Activated naive CD4-positive, alpha-beta T cell treated with anti-CD3 and anti-CD28 coated beads, Interleukin-2, amount 10 ng/mL, durations not matched to agents 7 days and 5 days (primary cell): ENCODE data around the gene ADIPOR2.

Experiments used
- CTCF ChIA-PET: fragments of 350-600 bp; sonication (Branson Sonifier 250); formaldehyde crosslinking; loops from one replicate; lab custom pipeline; 2021; ENCODE audit warnings: antibody characterized with exemption; lab: Charles Lee
- DNase-seq: peaks from one replicate; pipeline ENCODE4 v3.0.0-alpha.2; 2020
- H3K27ac Mint-ChIP-seq: one replicate; pipeline ENCODE4 v1.8.0; 2021; ENCODE audit warnings: mild to moderate bottlenecking, moderate library complexity, mixed read lengths
- H3K27me3 Mint-ChIP-seq: one replicate; pipeline ENCODE4 v1.8.0; 2021; ENCODE audit warnings: mild to moderate bottlenecking, mixed read lengths
- H3K36me3 Mint-ChIP-seq: one replicate; pipeline ENCODE4 v1.8.0; 2021; ENCODE audit warnings: mixed read lengths
- H3K4me1 Mint-ChIP-seq: one replicate; pipeline ENCODE4 v1.8.0; 2021; ENCODE audit warnings: mixed read lengths
- H3K4me3 Mint-ChIP-seq: one replicate; pipeline ENCODE4 v1.8.0; 2021; ENCODE audit warnings: mild to moderate bottlenecking, moderate library complexity, mixed read lengths
- H3K9me3 Mint-ChIP-seq: one replicate; pipeline ENCODE4 v1.8.0; 2021; ENCODE audit warnings: mixed read lengths

Gene ADIPOR2

GRCh38 chr12:1800401-1801302 is 109.8 kb downstream of the ADIPOR2 start:
- no peak for DNase-seq
- CTCF ChIA-PET, result interaction anchor here (1.5 to 5.0 kb wide), 3 partner anchors 10 to 139 kb away, joined by 3 to 28 read pairs (median 6); no protein-coding TSS in a partner anchor
- Mint-ChIP-seq H3K4me3 (no peak overlapping the region), H3K27me3 (peaks cover 15% of the 10 kb centered on the region), H3K4me1 (peaks cover 12% of the 10 kb centered on the region), H3K9me3 (peaks cover 2% of the 10 kb centered on the region), H3K27ac (no peak overlapping the region), H3K36me3 (peaks cover 1% of the 10 kb centered on the region)

GRCh38 chr12:1801303-1801975 is 110.6 kb downstream of the ADIPOR2 start:
- Mint-ChIP-seq H3K4me3 (no peak overlapping the region), H3K36me3 (peaks cover 1% of the 10 kb centered on the region), H3K9me3 (peaks cover 2% of the 10 kb centered on the region), H3K27ac (no peak overlapping the region), H3K27me3 (peaks cover 15% of the 10 kb centered on the region), H3K4me1 (peaks cover 9% of the 10 kb centered on the region)
- no peak for DNase-seq
- CTCF ChIA-PET, result interaction anchor here (2.0 to 5.0 kb wide), 2 partner anchors 11 to 138 kb away, joined by 6 to 28 read pairs; no protein-coding TSS in a partner anchor

GRCh38 chr12:1803736-1804135 is 112.9 kb downstream of the ADIPOR2 start:
- CTCF ChIA-PET, result interaction anchor here (0.8 to 2.6 kb wide), 2 partner anchors 127 to 136 kb away, joined by 3 to 7 read pairs; no protein-coding TSS in a partner anchor
- peak; percentile 16 for DNase-seq
- H3K36me3 Mint-ChIP-seq, result peaks cover 1% of the 10 kb centered on the region
- H3K4me3 Mint-ChIP-seq, result no peak overlapping the region
- H3K9me3 Mint-ChIP-seq, result peaks cover 2% of the 10 kb centered on the region
- H3K4me1 Mint-ChIP-seq, result peaks cover 7% of the 10 kb centered on the region
- peaks cover 8% of the 10 kb centered on the region for H3K27me3 Mint-ChIP-seq
- H3K27ac Mint-ChIP-seq, result no peak overlapping the region

GRCh38 chr12:1804545-1805332 is 113.9 kb downstream of the ADIPOR2 start:
- peaks cover 7% of the 10 kb centered on the region for H3K4me1 Mint-ChIP-seq
- H3K27me3 Mint-ChIP-seq, result peaks cover 5% of the 10 kb centered on the region
- H3K27ac Mint-ChIP-seq, result peak overlapping the region; percentile 75
- H3K9me3 Mint-ChIP-seq, result peaks cover 2% of the 10 kb centered on the region
- peaks cover 1% of the 10 kb centered on the region for H3K36me3 Mint-ChIP-seq
- CTCF ChIA-PET, result interaction anchor here (0.8 to 2.6 kb wide), 2 partner anchors 126 to 135 kb away, joined by 3 to 7 read pairs; no protein-coding TSS in a partner anchor
- peak; percentile 93 for DNase-seq
- no peak overlapping the region for H3K4me3 Mint-ChIP-seq

- Mint-ChIP-seq H3K4me1 (peaks cover 7% of the 10 kb centered on the region), H3K9me3 (peaks cover 2% of the 10 kb centered on the region), H3K27ac (no peak overlapping the region), H3K27me3 (no peaks in the 10 kb centered on the region), H3K4me3 (no peak overlapping the region), H3K36me3 (peaks cover 1% of the 10 kb centered on the region)
- no peak for DNase-seq
- CTCF ChIA-PET, result interaction anchor here (0.8 to 2.6 kb wide), 2 partner anchors 134 kb away, joined by 5 to 7 read pairs; no protein-coding TSS in a partner anchor
These were observed 114.7 kb downstream of the ADIPOR2 start for GRCh38 chr12:1805441-1806081.

- Mint-ChIP-seq H3K4me1 (peaks cover 7% of the 10 kb centered on the region), H3K9me3 (peaks cover 2% of the 10 kb centered on the region)
- CTCF ChIA-PET, result interaction anchor here (0.8 to 1.2 kb wide), 3 partner anchors 15 to 134 kb away, joined by 3 to 5 read pairs (median 3); partner anchors contain the start of gene CACNA2D4
These were observed 115.6 kb downstream of the ADIPOR2 start for GRCh38 chr12:1806301-1807086.

GRCh38 chr12:1807087-1807860 is 116.4 kb downstream of the ADIPOR2 start:
- Mint-ChIP-seq H3K9me3 (peaks cover 2% of the 10 kb centered on the region), H3K4me3 (no peak overlapping the region), H3K36me3 (peaks cover 1% of the 10 kb centered on the region), H3K4me1 (peaks cover 9% of the 10 kb centered on the region), H3K27ac (no peak overlapping the region), H3K27me3 (no peaks in the 10 kb centered on the region)
- CTCF ChIA-PET, result interaction anchor here (1.1 to 1.2 kb wide), 2 partner anchors 16 to 111 kb away, joined by 3 read pairs; partner anchors contain the start of gene CACNA2D4
- DNase-seq, result no peak

More at GRCh38 chr12:1806301-1807086, 115.6 kb downstream of the ADIPOR2 start:
- no peak overlapping the region for H3K27ac Mint-ChIP-seq
- no peak overlapping the region for H3K4me3 Mint-ChIP-seq
- no peaks in the 10 kb centered on the region for H3K27me3 Mint-ChIP-seq
- DNase-seq, result no peak
- H3K36me3 Mint-ChIP-seq, result peaks cover 1% of the 10 kb centered on the region

- Mint-ChIP-seq H3K4me1 (peaks cover 9% of the 10 kb centered on the region), H3K27me3 (no peaks in the 10 kb centered on the region), H3K4me3 (no peak overlapping the region), H3K36me3 (peaks cover 1% of the 10 kb centered on the region), H3K9me3 (peaks cover 2% of the 10 kb centered on the region), H3K27ac (no peak overlapping the region)
- CTCF ChIA-PET, result interaction anchor here (0.7 kb wide), 1 partner anchor 199 kb away, joined by 3 read pairs; no protein-coding TSS in a partner anchor
- no peak for DNase-seq
These were observed 117.3 kb downstream of the ADIPOR2 start for GRCh38 chr12:1808036-1808797.

GRCh38 chr12:1808798-1809480 is 118.1 kb downstream of the ADIPOR2 start:
- Mint-ChIP-seq H3K9me3 (peaks cover 2% of the 10 kb centered on the region), H3K4me1 (peaks cover 9% of the 10 kb centered on the region), H3K4me3 (no peak overlapping the region), H3K27me3 (peaks cover 6% of the 10 kb centered on the region), H3K27ac (no peak overlapping the region), H3K36me3 (peaks cover 1% of the 10 kb centered on the region)
- no peak for DNase-seq
- CTCF ChIA-PET, result interaction anchor here (0.6 kb wide), 1 partner anchor 113 kb away, joined by 3 read pairs; no protein-coding TSS in a partner anchor

- Mint-ChIP-seq H3K36me3 (no peaks in the 10 kb centered on the region), H3K27ac (no peak overlapping the region), H3K4me1 (peaks cover 4% of the 10 kb centered on the region), H3K9me3 (no peaks in the 10 kb centered on the region), H3K4me3 (no peak overlapping the region), H3K27me3 (peaks cover 12% of the 10 kb centered on the region)
- CTCF ChIA-PET, result interaction anchor here (0.6 kb wide), 1 partner anchor 130 kb away, joined by 3 read pairs; no protein-coding TSS in a partner anchor
- no peak for DNase-seq
These were observed 118.8 kb downstream of the ADIPOR2 start for GRCh38 chr12:1809591-1810190.
